Gastroesophageal sphincter (tissue), 4 donors: Measurements from ENCODE around the gene PF4V1. TPM values are rescaled to one million over a fixed set of nuclear protein-coding genes. Genes with fewer than 3 reads are reported as not detected.

ENCODE experiments used
- ATAC-seq: fragments of 150-250 bp; one replicate; pipeline ENCODE4 v1.9.1; 2016; ENCODE audit warnings: mild to moderate bottlenecking, moderate library complexity
- H3K27ac ChIP-seq, 4 donors: fragments of 200-600 bp; sonication (generic) in 3 of 4; 1 replicate in 3 of 4; 2 replicates in 1 of 4; pipeline ENCODE4 v1.5.1; 2016 to 2019
- H3K27me3 ChIP-seq: fragments of 200-600 bp; sonication (generic); one replicate; pipeline ENCODE4 v1.5.1; 2019
- H3K36me3 ChIP-seq, 2 donors: fragments of 200-600 bp; sonication (generic); one replicate each; pipeline ENCODE4 v1.5.1; 2019; ENCODE audit warnings: control low read depth in 1 of 2
- H3K4me1 ChIP-seq, 3 donors: fragments of 200-600 bp; sonication (generic); 1 replicate in 2 of 3; 2 replicates in 1 of 3; pipeline ENCODE4 v1.5.1; 2016 to 2019; ENCODE audit warnings: control low read depth in 2 of 3
- H3K4me3 ChIP-seq, 2 donors: fragments of 200-600 bp; sonication (generic); one replicate each; pipeline ENCODE4 v1.5.1; 2019; ENCODE audit warnings: mild to moderate bottlenecking in 1 of 2, moderate library complexity in 1 of 2
- H3K9me3 ChIP-seq, 3 donors: fragments of 200-600 bp; sonication (generic); one replicate each; pipeline ENCODE4 v1.5.1; 2017 to 2019; ENCODE audit warnings: control low read depth in 2 of 3
- EP300 ChIP-seq: sonication (generic); formaldehyde crosslinking; IDR thresholded peaks from one replicate; pipeline ENCODE4 v1.6.1; 2017; ENCODE audit warnings: antibody characterized with exemption, mild to moderate bottlenecking
- POLR2A ChIP-seq, 2 donors: fragments of 450-650 bp; IDR thresholded peaks; one replicate each; pipeline ENCODE4 v1.6.1; 2017; ENCODE audit warnings: antibody characterized with exemption in 2 of 2, mild to moderate bottlenecking in 2 of 2, moderate library complexity in 1 of 2
- POLR2AphosphoS5 ChIP-seq: sonication (generic); formaldehyde crosslinking; IDR thresholded peaks from one replicate; pipeline ENCODE4 v1.6.1; 2017; ENCODE audit warnings: antibody characterized with exemption
- WGBS, 2 donors: methylation state at CpG; one replicate each; pipeline ENCODE4 v1.1.5; 2018; ENCODE audit warnings: low coverage in 1 of 2; 5-methylcytosine and 5-hydroxymethylcytosine counted together
- total RNA-seq, 4 donors: library from RNA; depleted of rRNA; stranded (reverse); fragments of >200 nt; gene quantifications; one replicate each; pipeline ENCODE4 v1.1.0, GENCODE V29; 2016
- TF ChIP-seq, protein P1 (sequence below), 4 experiments: fragments of 200-600 bp in 2 of 4; fragments of 450-650 bp in 2 of 4; sonication (generic) in 1 of 4; IDR thresholded peaks; one replicate each; pipeline ENCODE4 v1.5.1; 2017 to 2019; ENCODE audit warnings: antibody characterized with exemption in 4 of 4, mild to moderate bottlenecking in 2 of 4, moderate library complexity in 2 of 4

Gene PF4V1
- total RNA-seq, 4 donors from 2014 or later: not detected

DNA sequence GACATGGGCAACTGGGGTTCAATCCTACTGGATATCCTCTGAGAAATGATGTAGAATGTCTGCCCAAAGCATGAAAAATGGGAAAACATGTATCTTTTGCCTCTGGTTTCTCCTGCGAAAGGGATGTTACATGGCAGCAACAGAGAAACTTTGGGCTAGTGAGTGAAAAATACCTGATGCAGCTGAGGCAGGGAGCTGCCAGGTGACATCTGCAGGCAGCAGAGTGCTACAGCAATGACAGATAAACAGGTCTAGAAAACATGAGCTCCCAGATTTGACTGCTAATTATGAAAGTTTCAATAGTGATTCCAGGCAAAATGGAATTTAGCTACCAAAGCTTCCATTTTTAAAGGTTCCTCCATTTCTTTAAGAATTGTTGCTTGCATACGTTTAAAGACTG is 11.3 kb downstream of the PF4V1 start:
- TF ChIP-seq POLR2AphosphoS5 (no peak), POLR2A (IDR thresholded peaks at IDR 0.05) (no peak), EP300 (no peak)
- TF ChIP-seq, protein P1, sequence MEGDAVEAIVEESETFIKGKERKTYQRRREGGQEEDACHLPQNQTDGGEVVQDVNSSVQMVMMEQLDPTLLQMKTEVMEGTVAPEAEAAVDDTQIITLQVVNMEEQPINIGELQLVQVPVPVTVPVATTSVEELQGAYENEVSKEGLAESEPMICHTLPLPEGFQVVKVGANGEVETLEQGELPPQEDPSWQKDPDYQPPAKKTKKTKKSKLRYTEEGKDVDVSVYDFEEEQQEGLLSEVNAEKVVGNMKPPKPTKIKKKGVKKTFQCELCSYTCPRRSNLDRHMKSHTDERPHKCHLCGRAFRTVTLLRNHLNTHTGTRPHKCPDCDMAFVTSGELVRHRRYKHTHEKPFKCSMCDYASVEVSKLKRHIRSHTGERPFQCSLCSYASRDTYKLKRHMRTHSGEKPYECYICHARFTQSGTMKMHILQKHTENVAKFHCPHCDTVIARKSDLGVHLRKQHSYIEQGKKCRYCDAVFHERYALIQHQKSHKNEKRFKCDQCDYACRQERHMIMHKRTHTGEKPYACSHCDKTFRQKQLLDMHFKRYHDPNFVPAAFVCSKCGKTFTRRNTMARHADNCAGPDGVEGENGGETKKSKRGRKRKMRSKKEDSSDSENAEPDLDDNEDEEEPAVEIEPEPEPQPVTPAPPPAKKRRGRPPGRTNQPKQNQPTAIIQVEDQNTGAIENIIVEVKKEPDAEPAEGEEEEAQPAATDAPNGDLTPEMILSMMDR (IDR thresholded peaks at IDR 0.05): no peak
- no peak overlapping the region for H3K4me3 ChIP-seq
- no peaks in the 10 kb centered on the region for H3K36me3 ChIP-seq
- H3K4me1 ChIP-seq: peaks cover 0 to 9% (median 0%) of the 10 kb centered on the region in 3 donors
- no peak for ATAC-seq
- no peaks in the 10 kb centered on the region for H3K9me3 ChIP-seq
- H3K27me3 ChIP-seq: peaks cover 13% of the 10 kb centered on the region
- 69 to 70% methylated on average over 2 of the region's 2 CpGs for WGBS, 2 donors
- no peak overlapping the region for H3K27ac ChIP-seq

DNA sequence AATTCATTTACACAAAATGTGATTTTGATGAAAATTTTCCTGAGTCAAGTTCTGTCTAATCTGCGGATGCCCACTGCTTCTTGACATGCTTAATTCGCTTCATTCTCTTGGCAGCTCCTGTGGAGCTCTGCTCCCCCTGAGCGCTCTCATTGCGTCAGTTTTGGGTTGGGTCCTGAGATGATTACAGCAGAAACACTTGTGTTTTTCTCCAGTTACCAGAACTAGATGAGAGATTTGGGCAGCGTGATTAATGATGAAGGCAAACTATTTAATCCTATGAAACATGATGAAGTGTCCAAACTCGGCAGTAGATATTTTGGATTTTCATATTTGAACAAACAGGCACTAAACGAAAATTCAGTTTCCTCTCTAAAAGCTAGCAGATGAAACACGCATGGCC is 11.9 kb downstream of the PF4V1 start:
- WGBS, 2 donors: 66 to 75% methylated on average over 8 of the region's 8 CpGs

DNA sequence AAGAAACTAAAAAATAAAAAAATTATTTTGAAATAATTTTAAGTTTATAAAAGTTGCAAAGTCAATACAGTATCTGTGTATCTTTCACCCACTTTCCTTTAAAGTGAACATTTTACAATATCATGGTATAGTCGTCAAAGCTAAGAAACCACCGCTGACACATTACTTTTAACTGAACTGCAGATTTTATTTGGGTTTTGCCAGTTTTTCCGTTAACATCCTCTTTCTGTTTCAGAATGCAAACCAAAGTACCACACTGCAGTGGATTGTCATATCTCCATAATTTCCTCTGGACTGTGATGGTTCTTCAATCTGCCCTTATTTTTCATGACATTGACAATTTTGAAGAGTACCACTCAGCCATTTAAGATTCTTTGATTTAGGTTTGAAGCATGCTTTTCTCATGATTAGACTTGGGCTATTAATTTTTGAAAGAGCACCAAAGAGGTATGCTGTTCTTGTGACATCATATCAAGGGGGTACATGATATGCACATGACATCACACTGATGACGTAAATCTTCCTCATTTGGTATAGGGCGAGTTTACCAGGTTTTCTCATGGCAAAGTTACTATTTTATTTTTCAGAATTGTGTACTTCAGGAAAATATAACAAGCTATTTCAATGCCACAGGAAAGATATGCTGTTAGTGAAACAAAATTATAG is 12.5 kb downstream of the PF4V1 start:
- TF ChIP-seq POLR2AphosphoS5 (no peak), EP300 (no peak), POLR2A (IDR thresholded peaks at IDR 0.05) (no peak)
- TF ChIP-seq, protein P1 (IDR thresholded peaks at IDR 0.05): no peak

More for the DNA sequence above, 11.9 kb downstream of the PF4V1 start:
- H3K4me3 ChIP-seq: no peak overlapping the region
- TF ChIP-seq POLR2A (IDR thresholded peaks at IDR 0.05) (no peak), POLR2AphosphoS5 (no peak), EP300 (no peak)
- TF ChIP-seq, protein P1 (IDR thresholded peaks at IDR 0.05): no peak
- peaks cover 0 to 14% (median 0%) of the 10 kb centered on the region in 3 donors for H3K4me1 ChIP-seq
- H3K27ac ChIP-seq: no peak overlapping the region
- H3K9me3 ChIP-seq: no peaks in the 10 kb centered on the region
- no peaks in the 10 kb centered on the region for H3K36me3 ChIP-seq
- no peak for ATAC-seq
- peaks cover 19% of the 10 kb centered on the region for H3K27me3 ChIP-seq

DNA sequence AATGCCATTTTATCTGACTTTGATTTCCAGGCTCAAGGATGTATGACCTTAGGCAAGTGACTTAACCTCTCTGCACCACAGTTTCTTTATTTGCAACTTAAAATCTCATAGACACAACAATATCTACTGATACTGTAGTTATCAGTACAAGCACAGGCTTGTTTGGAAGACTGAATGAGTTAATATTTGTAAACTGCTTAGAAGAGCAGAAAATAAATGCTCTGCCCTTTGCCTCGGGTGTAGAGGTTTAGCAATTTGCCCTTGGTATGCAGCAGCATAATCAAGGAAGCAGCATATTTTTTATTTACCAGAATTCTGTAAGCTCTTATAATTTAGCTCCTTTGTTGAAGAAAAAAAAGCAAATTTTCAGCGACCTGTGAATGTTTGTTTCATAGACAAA is 13.2 kb downstream of the PF4V1 start:
- WGBS, 2 donors: 56 to 63% methylated on average over 2 of the region's 2 CpGs

More for the DNA sequence above, 12.5 kb downstream of the PF4V1 start:
- no peaks in the 10 kb centered on the region for H3K36me3 ChIP-seq
- H3K9me3 ChIP-seq: no peaks in the 10 kb centered on the region
- WGBS, 2 donors: 76 to 91% methylated on average over 5 of the region's 5 CpGs
- H3K4me3 ChIP-seq: no peak overlapping the region
- no peak overlapping the region for H3K27ac ChIP-seq
- peaks cover 0 to 14% (median 0%) of the 10 kb centered on the region in 3 donors for H3K4me1 ChIP-seq
- no peak for ATAC-seq
- peaks cover 25% of the 10 kb centered on the region for H3K27me3 ChIP-seq

More for the DNA sequence above, 13.2 kb downstream of the PF4V1 start:
- TF ChIP-seq, protein P1 (IDR thresholded peaks at IDR 0.05): no peak
- TF ChIP-seq POLR2A (IDR thresholded peaks at IDR 0.05) (no peak), POLR2AphosphoS5 (no peak), EP300 (no peak)
- ATAC-seq: no peak
- no peaks in the 10 kb centered on the region for H3K36me3 ChIP-seq
- peaks cover 29% of the 10 kb centered on the region for H3K27me3 ChIP-seq
- no peaks in the 10 kb centered on the region for H3K9me3 ChIP-seq
- no peak overlapping the region for H3K27ac ChIP-seq
- H3K4me1 ChIP-seq: peaks cover 0 to 14% (median 0%) of the 10 kb centered on the region in 3 donors
- H3K4me3 ChIP-seq: no peak overlapping the region
